Fibroblast of the aortic adventitia (primary cell): ENCODE data around the gene LDLRAP1. TPM values are rescaled to one million over a fixed set of nuclear protein-coding genes. Genes with fewer than 3 reads are reported as not detected.

Source experiments
- DNase-seq: peaks from one replicate; pipeline ENCODE4 v3.0.0-alpha.2; 2010; ENCODE audit warnings: low read depth
- H3K4me3 ChIP-seq: 2 replicates; pipeline ENCODE4 v1.5.1; 2011; ENCODE audit warnings: low read depth, mild to moderate bottlenecking, control low read depth, low read length, moderate library complexity
- total RNA-seq: library from RNA; depleted of rRNA; stranded (reverse); fragments of >200 nt; gene quantifications from 2 replicates; pipeline ENCODE4 v1.2.3, GENCODE V29; 2012; ENCODE audit warnings: low replicate concordance
- TF ChIP-seq, protein P1 (sequence below): IDR thresholded peaks from 2 replicates; pipeline ENCODE4 v1.5.1; 2011; ENCODE audit warnings: mild to moderate bottlenecking, low read length, control low read depth, inconsistent platforms; ENCODE audit not compliant: insufficient read depth

The LDLRAP1 gene
- total RNA-seq, 1 donor = 12.4 TPM

- TF ChIP-seq, protein P1, sequence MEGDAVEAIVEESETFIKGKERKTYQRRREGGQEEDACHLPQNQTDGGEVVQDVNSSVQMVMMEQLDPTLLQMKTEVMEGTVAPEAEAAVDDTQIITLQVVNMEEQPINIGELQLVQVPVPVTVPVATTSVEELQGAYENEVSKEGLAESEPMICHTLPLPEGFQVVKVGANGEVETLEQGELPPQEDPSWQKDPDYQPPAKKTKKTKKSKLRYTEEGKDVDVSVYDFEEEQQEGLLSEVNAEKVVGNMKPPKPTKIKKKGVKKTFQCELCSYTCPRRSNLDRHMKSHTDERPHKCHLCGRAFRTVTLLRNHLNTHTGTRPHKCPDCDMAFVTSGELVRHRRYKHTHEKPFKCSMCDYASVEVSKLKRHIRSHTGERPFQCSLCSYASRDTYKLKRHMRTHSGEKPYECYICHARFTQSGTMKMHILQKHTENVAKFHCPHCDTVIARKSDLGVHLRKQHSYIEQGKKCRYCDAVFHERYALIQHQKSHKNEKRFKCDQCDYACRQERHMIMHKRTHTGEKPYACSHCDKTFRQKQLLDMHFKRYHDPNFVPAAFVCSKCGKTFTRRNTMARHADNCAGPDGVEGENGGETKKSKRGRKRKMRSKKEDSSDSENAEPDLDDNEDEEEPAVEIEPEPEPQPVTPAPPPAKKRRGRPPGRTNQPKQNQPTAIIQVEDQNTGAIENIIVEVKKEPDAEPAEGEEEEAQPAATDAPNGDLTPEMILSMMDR = no peak
- no peak for DNase-seq
These were observed 1.3 kb upstream of the LDLRAP1 start for GRCh38 chr1:25541889-25542658.

DNA sequence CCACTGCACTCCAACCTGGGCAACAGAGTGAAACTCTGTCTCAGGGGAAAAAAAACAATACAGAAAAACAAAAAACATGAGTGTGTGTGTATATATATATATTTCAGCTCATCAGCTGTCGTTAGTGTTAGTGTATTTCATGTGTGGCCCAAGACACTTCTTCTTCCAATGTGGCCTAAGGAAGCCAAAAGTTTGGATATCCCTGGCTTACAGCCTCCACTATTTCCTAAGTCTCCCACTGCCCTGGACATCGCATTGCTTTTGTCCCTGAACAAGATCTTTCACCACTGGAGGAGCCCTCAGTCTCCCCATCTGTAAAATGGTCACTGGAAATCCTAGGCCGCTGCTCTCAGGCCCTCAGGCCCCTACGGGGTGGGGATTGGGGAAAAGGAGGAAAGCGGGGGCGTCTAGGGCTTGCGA lies 391 bp upstream of the LDLRAP1 start:
- no peak for DNase-seq
- TF ChIP-seq, protein P1 = no peak
- peak overlapping the region; percentile 47 for H3K4me3 ChIP-seq

More at GRCh38 chr1:25541889-25542658, 1.3 kb upstream of the LDLRAP1 start:
- H3K4me3 ChIP-seq = no peak overlapping the region

- TF ChIP-seq, protein P1 = no peak
- peak overlapping the region; percentile 79 for H3K4me3 ChIP-seq
- DNase-seq = no peak
These were observed 898 bp downstream of the LDLRAP1 start for GRCh38 chr1:25544243-25544764.

DNA sequence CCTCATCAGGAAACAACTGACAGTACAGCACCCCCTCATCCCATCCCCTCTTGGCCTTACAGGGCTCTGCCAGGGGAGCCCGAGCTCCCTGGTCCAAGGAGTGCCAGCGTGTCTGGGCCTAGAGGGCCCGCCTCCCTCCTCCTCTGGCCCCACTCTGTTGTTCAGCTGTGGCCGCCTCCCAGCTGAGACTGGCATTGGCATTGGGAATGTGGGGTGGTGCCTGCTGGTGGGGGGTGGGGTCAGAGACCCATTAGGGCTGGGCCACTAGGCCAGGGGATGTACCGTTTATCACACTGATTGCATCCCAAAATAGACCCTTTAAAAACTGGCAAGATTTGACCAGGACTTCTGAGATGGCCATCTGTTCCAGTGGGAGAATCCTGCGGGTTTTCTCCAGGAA lies 1.4 kb downstream of the LDLRAP1 start:
- DNase-seq = no peak
- H3K4me3 ChIP-seq = peak overlapping the region; percentile 79
- TF ChIP-seq, protein P1 = no peak

- no peak for DNase-seq
- H3K4me3 ChIP-seq = no peak overlapping the region
- TF ChIP-seq, protein P1 = no peak
These were observed 2.4 kb downstream of the LDLRAP1 start for GRCh38 chr1:25545767-25546166.

DNA sequence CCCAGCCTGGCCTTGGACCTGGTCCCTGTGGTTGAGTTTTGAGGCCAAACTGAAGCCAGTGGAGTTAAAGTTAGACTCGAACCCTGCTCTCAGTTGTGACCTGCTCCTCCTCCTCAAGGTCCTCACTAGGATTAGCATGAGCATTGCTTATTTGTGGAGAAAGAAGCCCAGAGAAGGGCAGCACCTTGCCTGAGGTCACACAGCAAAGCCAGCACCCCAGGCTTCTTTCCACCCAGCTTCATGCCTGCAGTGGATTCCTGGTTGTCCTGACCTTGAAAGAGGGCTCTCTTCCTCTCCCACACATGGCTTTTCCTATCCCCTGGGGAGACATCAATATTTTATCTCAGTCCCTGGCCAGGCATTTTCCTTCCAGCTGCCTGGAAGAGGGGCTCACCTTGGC lies 2.8 kb downstream of the LDLRAP1 start:
- no peak for DNase-seq
- TF ChIP-seq, protein P1 = no peak
- no peak overlapping the region for H3K4me3 ChIP-seq

DNA sequence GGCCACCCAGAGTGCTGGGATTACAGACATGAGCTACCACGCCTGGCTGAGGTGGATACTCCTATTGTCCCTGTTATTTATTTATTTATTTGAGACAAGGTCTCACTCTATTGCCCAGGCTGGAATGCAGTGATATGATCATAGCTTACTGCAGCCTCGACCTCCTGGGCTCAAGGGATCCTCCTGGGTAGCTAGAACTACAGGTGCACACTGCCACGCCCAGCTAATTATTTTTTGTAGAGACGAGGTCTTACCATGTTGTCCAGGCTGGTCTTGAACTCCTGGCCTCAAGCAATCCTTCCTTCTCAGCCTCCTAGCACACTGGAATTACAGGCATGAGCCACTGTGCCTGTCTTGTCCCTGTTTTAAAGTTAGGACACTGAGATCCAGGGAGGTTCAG lies 5.2 kb downstream of the LDLRAP1 start:
- no peak for DNase-seq
- no peak overlapping the region for H3K4me3 ChIP-seq
- TF ChIP-seq, protein P1 = no peak
